ENCODE data around the gene DRAM2.

Gene DRAM2

DNA sequence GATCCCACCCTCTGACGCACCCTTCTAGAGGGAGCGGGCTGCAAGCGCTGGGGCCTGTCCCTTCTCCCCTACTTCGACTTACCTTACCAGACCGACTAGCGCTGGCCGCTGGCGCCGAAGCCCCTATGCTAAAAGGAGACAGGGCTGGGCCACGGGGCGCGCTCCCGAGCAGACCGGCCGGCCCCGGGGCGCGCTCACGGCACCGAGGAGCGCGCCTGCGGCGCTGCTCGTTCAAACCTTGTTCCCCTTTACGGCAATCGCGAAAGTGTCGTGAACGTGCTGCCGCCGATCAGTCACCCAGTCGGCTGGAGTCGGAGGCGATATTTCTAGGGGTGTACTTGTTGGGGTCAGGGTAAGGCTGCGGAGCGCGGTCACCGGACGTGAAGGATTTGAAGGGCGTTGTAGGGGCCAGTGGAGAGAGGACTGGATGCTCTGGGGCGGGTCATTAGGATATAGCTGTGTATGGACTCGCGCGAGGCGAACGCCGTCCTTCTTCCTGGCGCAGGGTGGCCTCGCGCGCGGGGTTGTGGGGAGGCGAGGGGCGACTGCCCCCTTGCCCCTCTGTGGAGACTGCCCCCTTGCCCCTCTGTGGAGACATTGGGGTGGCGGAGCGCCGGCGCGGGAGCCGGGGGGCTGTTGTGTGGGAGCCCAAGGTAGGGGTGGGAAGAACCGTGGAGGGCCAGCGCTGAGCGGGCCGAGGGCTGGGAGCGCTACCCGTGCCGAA, at the start of gene DRAM2, which contains the start of gene CEPT1:
DRAM2 (minus strand) TSS at position 138 of the 724 bp plus-strand sequence. CDS start 8,539 bp downstream, outside the sequence.
CEPT1 (plus strand) TSS at position 268 of the 724 bp plus-strand sequence. CDS start 7,492 bp downstream, outside the sequence.
- peaks cover 21% of the 10 kb centered on the region for H3K4me1 ChIP-seq (ENCODE audit: control insufficient read depth, insufficient read depth, low read length)

DNA sequence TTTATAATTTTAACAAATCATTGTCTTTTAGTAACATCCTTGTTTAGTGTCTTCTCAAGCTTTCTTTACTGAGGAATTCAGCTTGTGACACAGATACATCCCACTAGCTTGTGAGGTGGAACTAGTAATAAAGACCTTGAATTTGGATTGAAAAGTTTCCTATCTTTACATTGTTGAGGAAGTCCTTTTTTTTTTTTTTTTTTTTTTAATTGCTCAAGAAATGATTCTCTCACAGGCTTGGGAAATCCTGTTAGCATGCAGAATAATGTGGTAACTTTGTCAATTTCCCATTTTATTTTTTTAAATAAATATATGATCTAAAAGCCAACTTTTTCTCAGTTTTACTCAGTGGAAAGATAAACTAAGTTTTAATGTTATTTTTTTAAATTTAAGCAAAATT, 44.8 kb upstream of the DRAM2 start:
- Histone ChIP-seq H3K9ac (ENCODE audit: low read depth, low read length) (no peak overlapping the region), H3K27ac (ENCODE audit: low read depth, low read length) (no peak overlapping the region), H3K27me3 (ENCODE audit: control insufficient read depth, insufficient read depth, low read length) (no peaks in the 10 kb centered on the region), H3K4me3 (ENCODE audit: low read depth, low read length) (no peak overlapping the region), H3K9me3 (ENCODE audit: control insufficient read depth, insufficient read depth, low read length) (no peaks in the 10 kb centered on the region), H3K4me1 (ENCODE audit: control insufficient read depth, insufficient read depth, low read length) (no peaks in the 10 kb centered on the region), H3K36me3 (ENCODE audit: control insufficient read depth, insufficient read depth, low read length) (peaks cover 58% of the 10 kb centered on the region)

More for the DNA sequence above, at the start of gene DRAM2, which contains the start of gene CEPT1:
- peak within 1 kb of the TSS; percentile 98 for H3K27ac ChIP-seq (ENCODE audit: low read depth, low read length)
- no peaks in the 10 kb centered on the region for H3K27me3 ChIP-seq (ENCODE audit: control insufficient read depth, insufficient read depth, low read length)
- H3K4me3 ChIP-seq (ENCODE audit: low read depth, low read length), result peak within 1 kb of the TSS; percentile 97
- H3K36me3 ChIP-seq (ENCODE audit: control insufficient read depth, insufficient read depth, low read length), result peaks cover 26% of the 10 kb centered on the region
- H3K9me3 ChIP-seq (ENCODE audit: control insufficient read depth, insufficient read depth, low read length), result no peaks in the 10 kb centered on the region
- peak within 1 kb of the TSS; percentile 86 for H3K9ac ChIP-seq (ENCODE audit: low read depth, low read length)

DNA sequence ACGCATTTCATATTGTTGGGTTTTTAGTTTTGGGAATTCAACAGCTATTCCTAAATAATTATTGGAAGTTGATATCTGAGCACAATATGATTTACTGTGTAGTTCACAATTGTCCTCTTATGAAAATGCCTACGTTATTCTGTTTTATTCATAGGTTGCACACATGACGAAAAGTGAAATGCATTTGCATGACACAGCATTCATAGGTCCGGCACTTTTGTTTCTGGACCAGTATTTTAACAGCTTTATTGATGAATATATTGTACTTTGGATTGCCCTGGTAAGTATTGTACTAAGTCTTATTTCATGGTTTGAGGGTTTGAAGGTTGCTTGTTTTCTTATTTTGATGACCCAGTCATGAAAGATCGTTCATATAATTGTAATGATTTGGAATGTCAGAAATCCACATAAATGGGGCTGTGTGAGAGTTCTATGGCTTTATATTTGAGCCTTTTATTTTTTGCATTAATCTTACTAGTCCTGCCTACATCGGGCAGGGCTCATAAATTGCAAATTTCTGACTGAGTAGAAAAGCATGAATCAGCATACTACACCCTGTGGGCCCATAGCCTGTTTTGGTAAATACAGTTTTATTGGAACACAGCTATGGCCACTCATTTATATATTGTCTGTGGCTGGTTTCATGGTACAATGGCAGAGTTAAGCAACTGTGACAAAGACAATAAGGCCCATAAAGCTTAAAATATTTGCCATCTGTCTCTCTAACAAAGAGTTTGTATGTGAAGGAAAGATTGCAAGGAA, 43.6 kb upstream of the DRAM2 start:
- Histone ChIP-seq H3K4me1 (ENCODE audit: control insufficient read depth, insufficient read depth, low read length) (no peaks in the 10 kb centered on the region), H3K4me3 (ENCODE audit: low read depth, low read length) (no peak overlapping the region), H3K27ac (ENCODE audit: low read depth, low read length) (no peak overlapping the region), H3K36me3 (ENCODE audit: control insufficient read depth, insufficient read depth, low read length) (peaks cover 65% of the 10 kb centered on the region), H3K27me3 (ENCODE audit: control insufficient read depth, insufficient read depth, low read length) (no peaks in the 10 kb centered on the region), H3K9me3 (ENCODE audit: control insufficient read depth, insufficient read depth, low read length) (no peaks in the 10 kb centered on the region), H3K9ac (ENCODE audit: low read depth, low read length) (no peak overlapping the region)

- peaks cover 59% of the 10 kb centered on the region for H3K36me3 ChIP-seq (ENCODE audit: control insufficient read depth, insufficient read depth, low read length)
These were observed 42.2 kb upstream of the DRAM2 start for GRCh38 chr1:111182052-111182451.

DNA sequence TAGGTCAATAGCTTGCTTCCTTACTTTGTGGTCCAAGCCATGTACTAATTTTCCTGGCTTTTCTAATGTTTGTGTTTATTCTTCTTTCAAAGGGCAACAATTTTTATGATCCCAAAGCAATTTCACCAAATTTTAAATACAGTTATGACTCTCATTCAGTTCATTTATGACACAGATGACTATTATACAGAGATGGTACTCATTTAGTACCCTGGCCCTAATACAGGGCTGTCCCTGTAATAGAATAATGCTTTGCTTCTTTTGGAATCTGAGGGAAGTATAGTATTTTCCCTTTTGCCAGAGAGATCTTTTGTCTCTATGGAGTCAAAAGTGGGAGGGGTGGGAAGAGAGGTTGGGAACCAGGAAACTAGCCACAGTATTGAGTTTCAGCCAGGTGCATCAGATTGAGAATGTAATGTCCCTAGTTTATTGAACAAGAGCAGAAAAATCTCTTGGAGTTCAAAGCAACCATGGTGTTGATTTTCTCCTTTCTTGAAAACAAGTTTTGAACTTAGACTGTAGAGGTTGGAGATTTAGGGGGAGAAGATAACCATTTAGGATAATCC, 40.2 kb upstream of the DRAM2 start:
- no peak overlapping the region for H3K27ac ChIP-seq (ENCODE audit: low read depth, low read length)
- H3K36me3 ChIP-seq (ENCODE audit: control insufficient read depth, insufficient read depth, low read length), result peaks cover 59% of the 10 kb centered on the region
- no peaks in the 10 kb centered on the region for H3K27me3 ChIP-seq (ENCODE audit: control insufficient read depth, insufficient read depth, low read length)
- no peaks in the 10 kb centered on the region for H3K4me1 ChIP-seq (ENCODE audit: control insufficient read depth, insufficient read depth, low read length)
- no peak overlapping the region for H3K4me3 ChIP-seq (ENCODE audit: low read depth, low read length)
- no peaks in the 10 kb centered on the region for H3K9me3 ChIP-seq (ENCODE audit: control insufficient read depth, insufficient read depth, low read length)
- H3K9ac ChIP-seq (ENCODE audit: low read depth, low read length), result no peak overlapping the region

More at GRCh38 chr1:111182052-111182451, 42.2 kb upstream of the DRAM2 start:
- no peak overlapping the region for H3K9ac ChIP-seq (ENCODE audit: low read depth, low read length)
- no peak overlapping the region for H3K4me3 ChIP-seq (ENCODE audit: low read depth, low read length)
- no peaks in the 10 kb centered on the region for H3K27me3 ChIP-seq (ENCODE audit: control insufficient read depth, insufficient read depth, low read length)
- H3K4me1 ChIP-seq (ENCODE audit: control insufficient read depth, insufficient read depth, low read length), result no peaks in the 10 kb centered on the region
- no peak overlapping the region for H3K27ac ChIP-seq (ENCODE audit: low read depth, low read length)
- no peaks in the 10 kb centered on the region for H3K9me3 ChIP-seq (ENCODE audit: control insufficient read depth, insufficient read depth, low read length)

- Histone ChIP-seq H3K36me3 (ENCODE audit: control insufficient read depth, insufficient read depth, low read length) (peaks cover 54% of the 10 kb centered on the region), H3K4me1 (ENCODE audit: control insufficient read depth, insufficient read depth, low read length) (no peaks in the 10 kb centered on the region), H3K9me3 (ENCODE audit: control insufficient read depth, insufficient read depth, low read length) (no peaks in the 10 kb centered on the region), H3K9ac (ENCODE audit: low read depth, low read length) (no peak overlapping the region), H3K4me3 (ENCODE audit: low read depth, low read length) (no peak overlapping the region), H3K27ac (ENCODE audit: low read depth, low read length) (no peak overlapping the region), H3K27me3 (ENCODE audit: control insufficient read depth, insufficient read depth, low read length) (no peaks in the 10 kb centered on the region)
These were observed 36.8 kb upstream of the DRAM2 start for GRCh38 chr1:111176678-111177077.

- no peak overlapping the region for H3K9ac ChIP-seq (ENCODE audit: low read depth, low read length)
- no peaks in the 10 kb centered on the region for H3K4me1 ChIP-seq (ENCODE audit: control insufficient read depth, insufficient read depth, low read length)
- H3K36me3 ChIP-seq (ENCODE audit: control insufficient read depth, insufficient read depth, low read length), result peaks cover 54% of the 10 kb centered on the region
- no peak overlapping the region for H3K4me3 ChIP-seq (ENCODE audit: low read depth, low read length)
- H3K27ac ChIP-seq (ENCODE audit: low read depth, low read length), result no peak overlapping the region
- no peaks in the 10 kb centered on the region for H3K27me3 ChIP-seq (ENCODE audit: control insufficient read depth, insufficient read depth, low read length)
- no peaks in the 10 kb centered on the region for H3K9me3 ChIP-seq (ENCODE audit: control insufficient read depth, insufficient read depth, low read length)
These were observed 35.5 kb upstream of the DRAM2 start for GRCh38 chr1:111175349-111175748.

GRCh38 chr1:111174070-111174469, 34.2 kb upstream of the DRAM2 start:
- no peaks in the 10 kb centered on the region for H3K9me3 ChIP-seq (ENCODE audit: control insufficient read depth, insufficient read depth, low read length)
- H3K9ac ChIP-seq (ENCODE audit: low read depth, low read length), result no peak overlapping the region
- H3K4me1 ChIP-seq (ENCODE audit: control insufficient read depth, insufficient read depth, low read length), result no peaks in the 10 kb centered on the region
- H3K36me3 ChIP-seq (ENCODE audit: control insufficient read depth, insufficient read depth, low read length), result peaks cover 50% of the 10 kb centered on the region
- no peak overlapping the region for H3K4me3 ChIP-seq (ENCODE audit: low read depth, low read length)
- H3K27me3 ChIP-seq (ENCODE audit: control insufficient read depth, insufficient read depth, low read length), result no peaks in the 10 kb centered on the region
- no peak overlapping the region for H3K27ac ChIP-seq (ENCODE audit: low read depth, low read length)

- no peak overlapping the region for H3K4me3 ChIP-seq (ENCODE audit: low read depth, low read length)
- H3K9me3 ChIP-seq (ENCODE audit: control insufficient read depth, insufficient read depth, low read length), result no peaks in the 10 kb centered on the region
- H3K27ac ChIP-seq (ENCODE audit: low read depth, low read length), result no peak overlapping the region
- no peak overlapping the region for H3K9ac ChIP-seq (ENCODE audit: low read depth, low read length)
- peaks cover 51% of the 10 kb centered on the region for H3K36me3 ChIP-seq (ENCODE audit: control insufficient read depth, insufficient read depth, low read length)
- no peaks in the 10 kb centered on the region for H3K4me1 ChIP-seq (ENCODE audit: control insufficient read depth, insufficient read depth, low read length)
- no peaks in the 10 kb centered on the region for H3K27me3 ChIP-seq (ENCODE audit: control insufficient read depth, insufficient read depth, low read length)
These were observed 32.6 kb upstream of the DRAM2 start for GRCh38 chr1:111172463-111172862.

DNA sequence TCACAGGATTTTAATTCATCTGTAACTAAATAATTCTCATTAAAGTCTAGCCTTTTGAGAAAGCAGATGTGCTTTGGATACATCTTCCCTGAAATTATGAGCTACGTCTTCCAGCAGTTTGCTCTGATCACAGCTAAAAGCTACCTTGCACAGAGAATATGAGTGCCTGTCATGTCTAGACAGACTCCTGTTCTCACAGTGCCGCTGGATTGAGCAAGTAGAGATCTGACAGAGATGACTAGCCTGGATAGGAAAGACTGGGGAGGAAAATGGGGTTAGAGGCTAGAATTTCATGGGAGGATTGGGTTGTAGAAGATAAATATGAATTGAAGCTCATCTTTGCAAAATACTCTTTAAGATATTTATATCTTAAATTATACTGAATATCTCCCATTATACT, 24.3 kb upstream of the DRAM2 start:
- H3K36me3 ChIP-seq (ENCODE audit: control insufficient read depth, insufficient read depth, low read length), result peaks cover 52% of the 10 kb centered on the region
- no peaks in the 10 kb centered on the region for H3K9me3 ChIP-seq (ENCODE audit: control insufficient read depth, insufficient read depth, low read length)
- no peak overlapping the region for H3K4me3 ChIP-seq (ENCODE audit: low read depth, low read length)
- H3K4me1 ChIP-seq (ENCODE audit: control insufficient read depth, insufficient read depth, low read length), result no peaks in the 10 kb centered on the region
- no peak overlapping the region for H3K9ac ChIP-seq (ENCODE audit: low read depth, low read length)
- H3K27ac ChIP-seq (ENCODE audit: low read depth, low read length), result no peak overlapping the region
- H3K27me3 ChIP-seq (ENCODE audit: control insufficient read depth, insufficient read depth, low read length), result no peaks in the 10 kb centered on the region

- H3K4me3 ChIP-seq (ENCODE audit: low read depth, low read length), result no peak overlapping the region
- H3K27ac ChIP-seq (ENCODE audit: low read depth, low read length), result no peak overlapping the region
- H3K36me3 ChIP-seq (ENCODE audit: control insufficient read depth, insufficient read depth, low read length), result peaks cover 48% of the 10 kb centered on the region
- no peaks in the 10 kb centered on the region for H3K9me3 ChIP-seq (ENCODE audit: control insufficient read depth, insufficient read depth, low read length)
- H3K27me3 ChIP-seq (ENCODE audit: control insufficient read depth, insufficient read depth, low read length), result no peaks in the 10 kb centered on the region
- H3K4me1 ChIP-seq (ENCODE audit: control insufficient read depth, insufficient read depth, low read length), result no peaks in the 10 kb centered on the region
- H3K9ac ChIP-seq (ENCODE audit: low read depth, low read length), result no peak overlapping the region
These were observed 23.5 kb upstream of the DRAM2 start for GRCh38 chr1:111163363-111163762.
